ENCODE data around the gene GAPDH. TPM values are rescaled to one million over a fixed set of nuclear protein-coding genes. Genes with fewer than 3 reads are reported as not detected.
A peak's percentile ranks its signal among the peaks of the same experiment; 100 is the strongest.

GAPDH gene
- total and polyA plus RNA-seq, 7 donors = 1,653 to 3,219 (median 2,501) TPM

- Histone ChIP-seq H3K4me1 (peaks cover 0 to 58% (median 50%) of the 10 kb centered on the region in 4 donors), H3K27ac (peak overlapping the region; percentile 88 to 95 (median 94)), H3K27me3 (no peaks in the 10 kb centered on the region), H3K36me3 (peaks cover 12 to 63% (median 30%) of the 10 kb centered on the region in 4 donors), H3K4me3 (no peak overlapping the region), H3K9me3 (no peaks in the 10 kb centered on the region)
- 87 to 90% methylated on average over 9 of the region's 9 CpGs for WGBS, 2 donors
- intact Hi-C loops (cut with DNase I) = no loop called here
- TF ChIP-seq, protein P1, sequence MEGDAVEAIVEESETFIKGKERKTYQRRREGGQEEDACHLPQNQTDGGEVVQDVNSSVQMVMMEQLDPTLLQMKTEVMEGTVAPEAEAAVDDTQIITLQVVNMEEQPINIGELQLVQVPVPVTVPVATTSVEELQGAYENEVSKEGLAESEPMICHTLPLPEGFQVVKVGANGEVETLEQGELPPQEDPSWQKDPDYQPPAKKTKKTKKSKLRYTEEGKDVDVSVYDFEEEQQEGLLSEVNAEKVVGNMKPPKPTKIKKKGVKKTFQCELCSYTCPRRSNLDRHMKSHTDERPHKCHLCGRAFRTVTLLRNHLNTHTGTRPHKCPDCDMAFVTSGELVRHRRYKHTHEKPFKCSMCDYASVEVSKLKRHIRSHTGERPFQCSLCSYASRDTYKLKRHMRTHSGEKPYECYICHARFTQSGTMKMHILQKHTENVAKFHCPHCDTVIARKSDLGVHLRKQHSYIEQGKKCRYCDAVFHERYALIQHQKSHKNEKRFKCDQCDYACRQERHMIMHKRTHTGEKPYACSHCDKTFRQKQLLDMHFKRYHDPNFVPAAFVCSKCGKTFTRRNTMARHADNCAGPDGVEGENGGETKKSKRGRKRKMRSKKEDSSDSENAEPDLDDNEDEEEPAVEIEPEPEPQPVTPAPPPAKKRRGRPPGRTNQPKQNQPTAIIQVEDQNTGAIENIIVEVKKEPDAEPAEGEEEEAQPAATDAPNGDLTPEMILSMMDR (IDR thresholded peaks at IDR 0.05) = no peak
- no peak for TF ChIP-seq POLR2A (IDR thresholded peaks at IDR 0.05)
- DNase-seq = peak; percentile 84
Observed at GRCh38 chr12:6547987-6548386, 13.7 kb downstream of the GAPDH start.

- peak; percentile 70 for DNase-seq
- Histone ChIP-seq H3K9me3 (no peaks in the 10 kb centered on the region), H3K27ac (peak overlapping the region; percentile 88 to 95 (median 94)), H3K4me3 (no peak overlapping the region), H3K27me3 (no peaks in the 10 kb centered on the region), H3K4me1 (peaks cover 0 to 63% (median 56%) of the 10 kb centered on the region in 4 donors), H3K36me3 (peaks cover 12 to 57% (median 30%) of the 10 kb centered on the region in 4 donors)
- intact Hi-C loops (cut with DNase I) = no loop called here
- WGBS, 2 donors = 91 to 92% methylated on average over 26 of the region's 26 CpGs
- no peak for TF ChIP-seq POLR2AphosphoS5 (IDR thresholded peaks at IDR 0.05)
- no peak for TF ChIP-seq EP300 (IDR thresholded peaks at IDR 0.05)
- TF ChIP-seq POLR2A (IDR thresholded peaks at IDR 0.05) = no peak
- TF ChIP-seq, protein P1 (IDR thresholded peaks at IDR 0.05) = no peak
Observed at GRCh38 chr12:6548556-6548955, 14.2 kb downstream of the GAPDH start.

DNA sequence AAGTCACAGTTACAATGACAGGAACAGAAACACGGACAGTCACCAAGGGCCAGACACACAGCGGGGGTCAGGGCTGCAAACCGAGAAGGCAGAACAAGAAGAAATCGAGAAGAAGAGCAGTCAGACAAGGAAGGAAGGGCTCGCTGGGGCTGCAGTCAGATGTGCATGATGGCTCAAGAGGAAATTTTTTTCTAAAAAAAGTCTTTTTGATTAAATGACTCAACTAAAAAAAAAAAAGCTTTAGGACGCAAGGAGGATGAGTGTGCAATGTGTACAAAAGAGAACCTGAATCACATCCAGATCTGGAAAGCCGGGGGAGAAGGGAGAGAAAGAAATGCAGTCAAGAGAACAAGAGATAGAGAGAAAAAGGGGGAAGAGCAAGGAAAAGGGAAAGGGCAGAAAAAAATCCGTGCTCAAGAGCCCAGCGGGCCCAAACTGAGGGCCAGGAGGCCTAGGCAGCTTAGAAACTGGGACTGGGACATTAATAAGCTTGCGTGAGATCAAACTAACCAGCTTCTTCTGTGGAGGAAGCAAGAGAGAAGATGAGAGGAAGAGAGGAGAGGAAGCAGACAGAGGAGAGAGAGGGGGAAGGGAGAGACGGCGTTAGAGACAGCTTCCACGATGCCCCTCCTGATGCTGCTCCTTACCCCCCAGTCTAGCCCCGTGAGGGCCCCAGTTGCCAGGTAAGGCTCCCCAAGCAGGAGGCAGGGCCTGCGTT, 14.8 kb downstream of the GAPDH start:
- Histone ChIP-seq H3K27ac (peak overlapping the region; percentile 88 to 95 (median 94)), H3K4me1 (peaks cover 0 to 69% (median 61%) of the 10 kb centered on the region in 4 donors), H3K4me3 (no peak overlapping the region), H3K9me3 (no peaks in the 10 kb centered on the region), H3K27me3 (no peaks in the 10 kb centered on the region), H3K36me3 (peaks cover 12 to 54% (median 30%) of the 10 kb centered on the region in 4 donors)
- WGBS, 2 donors = 84 to 86% methylated on average over 15 of the region's 15 CpGs
- no peak for TF ChIP-seq POLR2A (IDR thresholded peaks at IDR 0.05)
- TF ChIP-seq, protein P1 (IDR thresholded peaks at IDR 0.05) = no peak
- TF ChIP-seq EP300 (IDR thresholded peaks at IDR 0.05) = no peak
- no peak for TF ChIP-seq POLR2AphosphoS5 (IDR thresholded peaks at IDR 0.05)
- no peak for DNase-seq
- intact Hi-C loops (cut with DNase I) = no loop called here

DNA sequence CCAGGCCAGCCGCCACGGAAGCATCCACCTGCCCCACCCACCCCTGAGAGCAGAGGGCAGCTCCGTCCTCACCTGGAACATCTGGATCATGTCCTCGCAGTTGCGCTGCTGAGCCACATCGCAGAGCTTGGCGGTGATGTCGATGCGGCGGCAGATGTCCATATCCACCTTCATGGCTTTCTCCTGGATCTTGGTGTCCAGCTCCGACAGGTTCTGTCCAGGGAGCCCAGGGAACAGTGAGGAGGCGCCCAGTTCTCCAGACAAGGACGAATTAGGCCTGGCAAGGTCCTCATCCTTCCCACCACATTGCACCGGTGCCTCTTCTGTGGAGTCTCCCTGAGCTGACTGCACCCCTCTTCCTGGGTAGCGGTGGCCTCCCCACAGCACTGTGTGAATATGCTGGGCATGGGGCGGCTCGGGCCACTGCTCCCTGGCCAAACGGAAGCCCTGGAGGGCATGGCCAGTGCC, 15.4 kb downstream of the GAPDH start:
- intact Hi-C loops (cut with DNase I) = loop anchor here (5.0 to 10.0 kb wide), 3 partner anchors 57 to 335 kb away; partner anchors contain the start of genes MRPL51 and NCAPD2
- Histone ChIP-seq H3K4me3 (no peak overlapping the region), H3K9me3 (no peaks in the 10 kb centered on the region), H3K27ac (peak overlapping the region; percentile 88 to 95 (median 94)), H3K36me3 (peaks cover 8 to 48% (median 26%) of the 10 kb centered on the region in 4 donors), H3K27me3 (no peaks in the 10 kb centered on the region), H3K4me1 (peaks cover 0 to 75% (median 67%) of the 10 kb centered on the region in 4 donors)
- WGBS, 2 donors = 90 to 95% methylated on average over 18 of the region's 18 CpGs
- DNase-seq = peak; percentile 63
- TF ChIP-seq POLR2AphosphoS5 (IDR thresholded peaks at IDR 0.05) = no peak
- TF ChIP-seq POLR2A (IDR thresholded peaks at IDR 0.05) = no peak
- TF ChIP-seq, protein P1 (IDR thresholded peaks at IDR 0.05) = no peak
- no peak for TF ChIP-seq EP300 (IDR thresholded peaks at IDR 0.05)

All from sigmoid colon (tissue), 7 donors.